Cardiac fibroblast (primary cell): ENCODE measurements around the gene SYNC.

Experiments
- DNase-seq, 2 donors: peaks; one replicate each; pipeline versions ENCODE4 v3.0.0 to v3.0.0-alpha.2; 2010; ENCODE audit warnings: low read depth in 2 of 2
- H3K4me3 ChIP-seq, 2 donors: replicated peaks in 1 of 2; 1 replicate in 1 of 2; 2 replicates in 1 of 2; pipeline ENCODE4 v1.5.1; 2011; ENCODE audit warnings: low read depth in 2 of 2, low read length in 2 of 2, mild to moderate bottlenecking in 2 of 2, moderate library complexity in 1 of 2
- TF ChIP-seq, protein P1 (sequence below): IDR thresholded peaks from one replicate; pipeline ENCODE4 v1.5.1; 2011; ENCODE audit warnings: low read depth, mild to moderate bottlenecking, low read length, inconsistent platforms

The SYNC gene

DNA sequence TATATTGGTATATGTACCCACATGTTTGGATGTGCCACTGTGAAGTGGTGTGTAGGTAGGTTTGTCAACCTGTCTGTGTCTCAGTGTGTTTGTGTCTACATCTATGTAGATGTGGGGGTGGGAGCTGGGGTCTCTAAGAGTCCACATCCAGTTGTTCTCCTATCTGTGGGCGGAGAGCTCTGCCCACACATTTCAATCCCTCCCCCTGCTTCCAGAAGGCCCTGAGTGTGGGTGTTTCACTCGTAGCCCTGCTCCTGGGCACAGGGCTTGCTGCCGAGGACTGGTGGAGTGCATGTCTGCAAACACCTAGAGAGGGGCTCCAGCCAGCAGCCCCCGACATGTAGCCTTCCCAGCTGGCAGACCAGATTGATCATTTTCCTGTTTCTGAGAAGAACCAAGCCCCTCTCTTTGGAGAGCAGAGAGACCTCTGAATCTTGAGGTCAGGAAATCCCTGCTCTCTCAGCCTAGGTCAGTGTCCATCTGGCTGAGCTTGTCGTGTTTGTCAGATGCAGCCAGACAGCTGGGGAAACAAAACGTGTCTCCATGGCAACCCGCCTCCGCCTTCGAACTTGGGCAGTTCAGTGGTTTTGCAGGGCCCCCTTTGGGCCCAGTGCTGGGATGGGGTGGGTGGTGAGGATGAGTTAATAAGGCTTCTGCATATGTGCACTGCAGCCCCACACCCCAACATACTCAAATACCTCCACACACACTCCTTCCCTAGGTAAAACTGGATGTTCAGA lies 31.2 kb upstream of the SYNC start:
- H3K4me3 ChIP-seq, result no peak overlapping the region
- DNase-seq, result peak; percentile 26 to 35
- TF ChIP-seq, protein P1, sequence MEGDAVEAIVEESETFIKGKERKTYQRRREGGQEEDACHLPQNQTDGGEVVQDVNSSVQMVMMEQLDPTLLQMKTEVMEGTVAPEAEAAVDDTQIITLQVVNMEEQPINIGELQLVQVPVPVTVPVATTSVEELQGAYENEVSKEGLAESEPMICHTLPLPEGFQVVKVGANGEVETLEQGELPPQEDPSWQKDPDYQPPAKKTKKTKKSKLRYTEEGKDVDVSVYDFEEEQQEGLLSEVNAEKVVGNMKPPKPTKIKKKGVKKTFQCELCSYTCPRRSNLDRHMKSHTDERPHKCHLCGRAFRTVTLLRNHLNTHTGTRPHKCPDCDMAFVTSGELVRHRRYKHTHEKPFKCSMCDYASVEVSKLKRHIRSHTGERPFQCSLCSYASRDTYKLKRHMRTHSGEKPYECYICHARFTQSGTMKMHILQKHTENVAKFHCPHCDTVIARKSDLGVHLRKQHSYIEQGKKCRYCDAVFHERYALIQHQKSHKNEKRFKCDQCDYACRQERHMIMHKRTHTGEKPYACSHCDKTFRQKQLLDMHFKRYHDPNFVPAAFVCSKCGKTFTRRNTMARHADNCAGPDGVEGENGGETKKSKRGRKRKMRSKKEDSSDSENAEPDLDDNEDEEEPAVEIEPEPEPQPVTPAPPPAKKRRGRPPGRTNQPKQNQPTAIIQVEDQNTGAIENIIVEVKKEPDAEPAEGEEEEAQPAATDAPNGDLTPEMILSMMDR, result no peak

DNA sequence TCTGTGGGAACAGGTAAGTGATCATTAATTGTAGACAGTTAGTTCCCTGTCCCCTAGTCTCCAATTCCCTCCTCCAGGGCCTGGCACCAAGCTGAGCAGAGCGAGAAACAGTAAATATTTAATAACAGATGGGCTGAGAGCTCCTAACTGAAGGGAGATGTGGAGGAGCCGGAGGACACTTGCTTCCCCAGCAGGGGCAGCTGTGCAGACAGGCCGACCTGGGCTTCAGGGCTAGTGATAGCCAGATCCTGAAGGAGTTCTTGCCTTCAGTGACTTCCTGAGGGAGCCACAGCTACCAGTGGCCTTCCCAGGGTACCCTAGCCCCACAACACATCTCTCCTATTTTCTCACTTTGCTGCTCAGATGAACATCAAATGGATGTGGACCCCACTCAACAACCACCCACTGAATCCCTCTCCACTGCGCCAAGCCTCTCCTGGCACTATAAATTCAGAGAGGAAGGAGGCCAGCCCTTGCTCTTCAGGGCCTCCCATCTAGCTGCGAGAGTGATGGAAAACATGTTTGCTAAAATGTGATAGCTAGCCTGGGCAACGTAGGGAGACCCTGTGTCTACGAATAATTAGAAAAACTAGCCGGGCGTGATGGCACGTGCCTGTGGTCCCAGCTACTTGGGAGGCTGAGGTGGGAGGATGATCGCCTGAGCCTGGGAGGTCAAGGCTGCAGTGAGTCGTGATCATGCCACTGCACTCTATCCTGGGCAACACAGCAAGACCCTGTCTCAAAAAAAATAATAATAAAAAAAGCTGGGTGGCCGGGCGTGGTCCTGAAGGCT lies 26.9 kb upstream of the SYNC start:
- H3K4me3 ChIP-seq, result no peak overlapping the region
- no peak for DNase-seq
- TF ChIP-seq, protein P1, result no peak

DNA sequence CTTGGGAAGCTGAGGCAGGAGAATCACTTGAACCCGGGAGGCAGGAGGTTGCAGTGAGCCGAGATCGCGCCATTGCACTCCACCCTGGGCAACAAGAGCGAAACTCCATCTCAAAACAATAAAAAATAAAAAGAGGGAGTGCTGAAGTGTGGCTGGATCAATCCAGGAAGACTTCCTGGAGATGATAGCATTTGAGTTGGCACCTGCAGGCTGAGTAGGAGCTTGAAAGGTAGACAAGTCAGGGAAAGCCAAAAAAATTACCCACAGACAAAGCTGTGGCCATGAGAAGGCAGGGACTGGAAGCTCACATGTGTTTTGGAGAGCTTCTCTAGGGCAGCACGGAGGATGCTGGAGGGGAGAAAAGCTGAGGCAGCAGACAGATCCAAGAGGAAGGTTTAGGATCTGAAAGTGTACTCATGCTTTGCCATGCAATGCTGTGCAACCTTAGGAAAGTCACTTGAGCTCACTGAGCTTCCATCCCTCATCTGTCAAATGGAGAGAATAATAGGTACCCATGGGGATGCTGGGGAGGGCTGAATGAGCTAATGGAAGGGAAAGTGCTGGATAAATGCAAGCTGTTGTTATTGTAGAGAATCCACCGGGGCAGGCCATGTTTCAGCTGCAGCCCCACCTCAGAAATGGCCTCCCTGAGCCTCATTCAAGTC lies 26.0 kb upstream of the SYNC start:
- no peak overlapping the region for H3K4me3 ChIP-seq
- TF ChIP-seq, protein P1, result no peak
- DNase-seq, result no peak

DNA sequence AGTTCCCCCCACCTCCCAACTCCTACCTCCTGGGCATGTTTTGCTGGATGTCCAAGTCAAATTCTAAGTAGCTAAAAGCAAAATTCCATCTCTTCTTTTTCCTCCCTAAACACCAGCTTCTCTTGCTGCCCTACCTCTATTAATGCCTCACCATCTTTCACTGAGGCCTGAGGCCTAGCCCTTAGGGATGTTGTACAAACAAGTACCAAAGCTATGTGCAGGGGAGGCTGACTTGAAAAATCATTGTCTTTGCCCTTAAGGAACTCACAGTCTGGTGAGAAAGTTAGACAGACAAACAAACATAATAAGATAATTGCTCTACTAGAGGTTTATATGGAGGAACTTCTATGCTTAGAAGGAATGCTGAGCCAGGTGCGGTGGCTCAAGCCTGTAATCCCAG lies 25.3 kb upstream of the SYNC start:
- TF ChIP-seq, protein P1, result no peak
- no peak overlapping the region for H3K4me3 ChIP-seq
- DNase-seq, result no peak

DNA sequence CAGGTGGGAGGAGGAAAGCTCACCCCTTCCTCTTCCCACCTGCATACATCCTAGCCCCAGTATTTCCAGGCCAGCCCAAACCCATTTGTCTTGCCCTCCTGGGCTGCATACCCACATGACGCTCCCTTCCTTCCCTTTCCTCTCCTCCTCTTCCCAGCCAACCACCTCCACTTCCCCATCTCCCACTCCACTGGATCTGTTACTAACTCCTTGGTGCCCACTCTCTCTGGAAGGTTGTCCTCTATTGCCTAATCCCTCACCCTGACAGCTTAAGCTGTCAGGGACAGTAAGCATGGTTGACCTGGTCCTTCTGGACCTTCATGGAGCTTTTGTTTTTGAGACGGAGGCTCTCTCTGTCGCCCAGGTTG lies 23.0 kb upstream of the SYNC start:
- TF ChIP-seq, protein P1, result no peak
- DNase-seq, result no peak

DNA sequence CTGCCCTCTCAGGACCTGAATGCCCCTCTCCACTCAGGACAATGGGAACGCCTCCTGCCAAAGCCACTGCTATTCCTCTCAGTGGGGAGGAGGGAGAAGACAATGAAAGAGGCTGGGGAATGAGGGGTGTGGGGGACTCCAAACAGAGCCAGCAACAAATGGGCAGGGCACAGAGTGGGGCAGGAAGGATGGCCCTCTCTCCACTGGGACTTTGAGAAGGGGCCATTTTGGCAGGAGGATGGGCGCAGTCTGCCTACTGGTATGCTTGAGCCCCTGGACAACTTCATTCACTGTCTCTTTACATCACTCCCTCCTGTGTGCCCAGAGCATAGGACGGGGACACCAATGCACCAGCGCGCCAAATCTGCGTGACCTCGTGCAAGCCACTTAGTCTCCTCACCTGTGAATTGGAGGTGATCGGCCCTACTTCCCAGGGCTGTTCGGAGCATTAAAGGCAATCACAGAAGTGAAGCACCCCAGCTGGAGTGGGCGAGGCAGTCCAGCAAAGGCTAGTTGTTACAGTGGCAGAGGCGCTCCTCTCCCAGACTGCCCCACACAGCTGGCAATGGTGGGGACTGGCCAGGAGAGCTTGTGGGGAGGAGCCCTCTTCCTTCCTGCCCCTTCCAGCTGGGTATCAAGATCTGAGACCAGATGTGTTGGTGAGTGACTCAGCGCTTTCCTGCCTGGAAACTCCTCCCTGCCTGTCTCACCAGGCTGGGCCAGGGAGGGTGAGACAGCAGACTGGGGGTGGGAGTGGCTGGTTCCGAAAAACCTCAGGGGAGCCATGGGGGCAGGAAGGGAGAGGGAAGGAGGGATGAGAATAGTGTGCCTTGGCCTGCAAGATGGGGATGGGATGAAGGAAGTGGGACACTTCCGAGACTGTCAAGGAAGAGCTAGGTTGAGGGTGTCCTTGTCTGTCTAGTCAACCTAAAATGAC lies 22.4 kb upstream of the SYNC start:
- TF ChIP-seq, protein P1, result no peak
- peak; percentile 93 to 95 for DNase-seq
- H3K4me3 ChIP-seq, result peak overlapping the region in 1 of 2 donors; percentile 34

More for the DNA sequence above, 23.0 kb upstream of the SYNC start:
- H3K4me3 ChIP-seq, result no peak overlapping the region
